ENCODE measurements around the gene KLHL6. TPM values are rescaled to one million over a fixed set of nuclear protein-coding genes. Genes with fewer than 3 reads are reported as not detected.
"Not testable (repeated sequence)": the region's sequence is repeated elsewhere in the genome, so short reads cannot be mapped to it uniquely, and the experiment has no call there.

The KLHL6 gene
- total and polyA plus RNA-seq, 8 donors: 0.58 to 5.7 (median 1.5) TPM

- no peak for TF ChIP-seq CTCF (IDR thresholded peaks at IDR 0.05)
- Histone ChIP-seq H3K27ac (no peak overlapping the region), H3K9me3 (no peaks in the 10 kb centered on the region), H3K4me1 (no peaks in the 10 kb centered on the region), H3K4me3 (no peak overlapping the region), H3K27me3 (peaks cover 0 to 10% (median 0%) of the 10 kb centered on the region in 3 donors), H3K36me3 (no peaks in the 10 kb centered on the region)
- WGBS, 5 donors: 79 to 89% (median 82%) methylated on average over 4 of the region's 4 CpGs
- no peak for DNase-seq
- intact Hi-C loops (cut with DNase I; ENCODE audit: low total_unique reads): no loop called here
Measured at GRCh38 chr3:183517607-183518006, 37.9 kb downstream of the KLHL6 start.

GRCh38 chr3:183515968-183516851, 39.3 kb downstream of the KLHL6 start:
- no peaks in the 10 kb centered on the region for H3K4me1 ChIP-seq
- no peaks in the 10 kb centered on the region for H3K36me3 ChIP-seq
- no peak for TF ChIP-seq POLR2AphosphoS5 (IDR thresholded peaks at IDR 0.05)
- no peak for TF ChIP-seq CTCF (IDR thresholded peaks at IDR 0.05)
- no peak for TF ChIP-seq POLR2A (IDR thresholded peaks at IDR 0.05)
- TF ChIP-seq EP300 (IDR thresholded peaks at IDR 0.05): no peak
- peaks cover 0 to 10% (median 0%) of the 10 kb centered on the region in 3 donors for H3K27me3 ChIP-seq
- 74 to 84% (median 81%) methylated on average over 9 of the region's 9 CpGs for WGBS, 5 donors
- H3K4me3 ChIP-seq: no peak overlapping the region
- intact Hi-C loops (cut with DNase I; ENCODE audit: low total_unique reads): no loop called here
- DNase-seq: peak in 1 of 2 donors; percentile 60
- H3K27ac ChIP-seq: peak overlapping the region in 2 of 5 donors; percentile 10 to 11
- no peaks in the 10 kb centered on the region for H3K9me3 ChIP-seq

GRCh38 chr3:183514021-183514420, 41.5 kb downstream of the KLHL6 start:
- Histone ChIP-seq H3K4me3 (no peak overlapping the region), H3K27ac (no peak overlapping the region), H3K27me3 (peaks cover 0 to 7% (median 0%) of the 10 kb centered on the region in 3 donors), H3K4me1 (no peaks in the 10 kb centered on the region), H3K9me3 (no peaks in the 10 kb centered on the region), H3K36me3 (no peaks in the 10 kb centered on the region)
- DNase-seq: no peak
- intact Hi-C loops (cut with DNase I; ENCODE audit: low total_unique reads): no loop called here
- no peak for TF ChIP-seq EP300 (IDR thresholded peaks at IDR 0.05)
- no peak for TF ChIP-seq CTCF (IDR thresholded peaks at IDR 0.05)
- no peak for TF ChIP-seq POLR2A (IDR thresholded peaks at IDR 0.05)
- no peak for TF ChIP-seq POLR2AphosphoS5 (IDR thresholded peaks at IDR 0.05)
- 88 to 96% (median 91%) methylated on average over 6 of the region's 6 CpGs for WGBS, 5 donors

GRCh38 chr3:183513046-183513706, 42.3 kb downstream of the KLHL6 start:
- H3K4me3 ChIP-seq: no peak overlapping the region
- 72 to 84% (median 82%) methylated on average over 6 of the region's 6 CpGs for WGBS, 5 donors
- no peaks in the 10 kb centered on the region for H3K4me1 ChIP-seq
- no peaks in the 10 kb centered on the region for H3K36me3 ChIP-seq
- H3K27me3 ChIP-seq: no peaks in the 10 kb centered on the region
- intact Hi-C loops (cut with DNase I; ENCODE audit: low total_unique reads): no loop called here
- H3K9me3 ChIP-seq: no peaks in the 10 kb centered on the region
- no peak for TF ChIP-seq POLR2A (IDR thresholded peaks at IDR 0.05)
- peak in 1 of 2 donors; percentile 68 for DNase-seq
- H3K27ac ChIP-seq: peak overlapping the region in 1 of 5 donors; percentile 48

- H3K36me3 ChIP-seq; H3K9me3 ChIP-seq; H3K4me3 ChIP-seq; H3K4me1 ChIP-seq; intact Hi-C loops (cut with DNase I; ENCODE audit: low total_unique reads); H3K27me3 ChIP-seq: not testable (repeated sequence)
- 38 to 64% (median 49%) methylated on average over 11 to 14 of the region's 14 CpGs for WGBS, 5 donors
- DNase-seq: peak in 1 of 2 donors; percentile 16
- peak overlapping the region in 1 of 5 donors; percentile 14 for H3K27ac ChIP-seq
Measured at GRCh38 chr3:183511286-183512131, 44.0 kb downstream of the KLHL6 start.

All from stomach (tissue), 9 donors.